Measurements from ENCODE around the gene PLSCR5. TPM values are rescaled to one million over a fixed set of nuclear protein-coding genes. Genes with fewer than 3 reads are reported as not detected.

Gene PLSCR5
- total RNA-seq, 2 donors from 2014 or later = not detected

- H3K27me3 ChIP-seq = no peaks in the 10 kb centered on the region
- intact Hi-C loops (cut with DNase I) = no loop called here
- H3K4me1 ChIP-seq = no peaks in the 10 kb centered on the region
- no peaks in the 10 kb centered on the region for H3K9me3 ChIP-seq
- H3K27ac ChIP-seq = no peak overlapping the region
- WGBS, 2 donors = 68 to 74% methylated on average over 3 of the region's 3 CpGs
- DNase-seq (no peak), ATAC-seq (no peak)
- no peaks in the 10 kb centered on the region for H3K36me3 ChIP-seq (replicated peaks in 1 of 2; ENCODE audit: insufficient read depth in 1 of 2, low read depth in 2 of 2)
- no peak overlapping the region for H3K4me3 ChIP-seq
- TF ChIP-seq, protein P1, sequence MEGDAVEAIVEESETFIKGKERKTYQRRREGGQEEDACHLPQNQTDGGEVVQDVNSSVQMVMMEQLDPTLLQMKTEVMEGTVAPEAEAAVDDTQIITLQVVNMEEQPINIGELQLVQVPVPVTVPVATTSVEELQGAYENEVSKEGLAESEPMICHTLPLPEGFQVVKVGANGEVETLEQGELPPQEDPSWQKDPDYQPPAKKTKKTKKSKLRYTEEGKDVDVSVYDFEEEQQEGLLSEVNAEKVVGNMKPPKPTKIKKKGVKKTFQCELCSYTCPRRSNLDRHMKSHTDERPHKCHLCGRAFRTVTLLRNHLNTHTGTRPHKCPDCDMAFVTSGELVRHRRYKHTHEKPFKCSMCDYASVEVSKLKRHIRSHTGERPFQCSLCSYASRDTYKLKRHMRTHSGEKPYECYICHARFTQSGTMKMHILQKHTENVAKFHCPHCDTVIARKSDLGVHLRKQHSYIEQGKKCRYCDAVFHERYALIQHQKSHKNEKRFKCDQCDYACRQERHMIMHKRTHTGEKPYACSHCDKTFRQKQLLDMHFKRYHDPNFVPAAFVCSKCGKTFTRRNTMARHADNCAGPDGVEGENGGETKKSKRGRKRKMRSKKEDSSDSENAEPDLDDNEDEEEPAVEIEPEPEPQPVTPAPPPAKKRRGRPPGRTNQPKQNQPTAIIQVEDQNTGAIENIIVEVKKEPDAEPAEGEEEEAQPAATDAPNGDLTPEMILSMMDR (IDR thresholded peaks at IDR 0.05) = no peak
- TF ChIP-seq POLR2A (IDR thresholded peaks at IDR 0.05) = no peak
These were observed 11.4 kb downstream of the PLSCR5 start for GRCh38 chr3:146593776-146594175.

- Histone ChIP-seq H3K4me1 (no peaks in the 10 kb centered on the region), H3K27ac (no peak overlapping the region), H3K36me3 (replicated peaks in 1 of 2; ENCODE audit: insufficient read depth in 1 of 2, low read depth in 2 of 2) (no peaks in the 10 kb centered on the region), H3K27me3 (no peaks in the 10 kb centered on the region), H3K9me3 (no peaks in the 10 kb centered on the region), H3K4me3 (no peak overlapping the region)
- ATAC-seq = no peak
- TF ChIP-seq, protein P1 (IDR thresholded peaks at IDR 0.05) = no peak
- TF ChIP-seq POLR2A (IDR thresholded peaks at IDR 0.05) = no peak
- 50 to 51% methylated on average over 2 of the region's 2 CpGs for WGBS, 2 donors
- intact Hi-C loops (cut with DNase I) = no loop called here
- DNase-seq = no peak
These were observed 14.6 kb downstream of the PLSCR5 start for GRCh38 chr3:146590521-146590920.

GRCh38 chr3:146589899-146590508 is 15.1 kb downstream of the PLSCR5 start:
- no peak overlapping the region for H3K4me3 ChIP-seq
- H3K27ac ChIP-seq = no peak overlapping the region
- 0% methylated on average over 1 of the region's 1 CpG for WGBS, 2 donors
- no peaks in the 10 kb centered on the region for H3K4me1 ChIP-seq
- intact Hi-C loops (cut with DNase I) = loop anchor here (10.0 kb wide), 1 partner anchor 255 kb away; no protein-coding TSS in a partner anchor
- no peaks in the 10 kb centered on the region for H3K27me3 ChIP-seq
- no peak for ATAC-seq
- TF ChIP-seq POLR2A (IDR thresholded peaks at IDR 0.05) = no peak
- TF ChIP-seq, protein P1 (IDR thresholded peaks at IDR 0.05) = peak; percentile 44 to 65 (median 59)
- no peaks in the 10 kb centered on the region for H3K9me3 ChIP-seq
- no peaks in the 10 kb centered on the region for H3K36me3 ChIP-seq (replicated peaks in 1 of 2; ENCODE audit: insufficient read depth in 1 of 2, low read depth in 2 of 2)
- DNase-seq = peak; percentile 36 to 59 (median 45)

- peaks cover 4% of the 10 kb centered on the region for H3K4me1 ChIP-seq
- H3K4me3 ChIP-seq = no peak overlapping the region
- intact Hi-C loops (cut with DNase I) = loop anchor here (10.0 kb wide), 1 partner anchor 250 kb away; no protein-coding TSS in a partner anchor
- DNase-seq (no peak), ATAC-seq (no peak)
- H3K9me3 ChIP-seq = peaks cover 0 to 7% (median 0%) of the 10 kb centered on the region in 3 donors
- TF ChIP-seq POLR2A (IDR thresholded peaks at IDR 0.05) = no peak
- TF ChIP-seq, protein P1 (IDR thresholded peaks at IDR 0.05) = no peak
- H3K27ac ChIP-seq = no peak overlapping the region
- H3K27me3 ChIP-seq = no peaks in the 10 kb centered on the region
- H3K36me3 ChIP-seq (replicated peaks in 1 of 2; ENCODE audit: insufficient read depth in 1 of 2, low read depth in 2 of 2) = no peaks in the 10 kb centered on the region
These were observed 20.0 kb downstream of the PLSCR5 start for GRCh38 chr3:146585156-146585555.

- Histone ChIP-seq H3K9me3 (peaks cover 0 to 7% (median 0%) of the 10 kb centered on the region in 3 donors), H3K27ac (no peak overlapping the region), H3K36me3 (replicated peaks in 1 of 2; ENCODE audit: insufficient read depth in 1 of 2, low read depth in 2 of 2) (no peaks in the 10 kb centered on the region), H3K27me3 (no peaks in the 10 kb centered on the region), H3K4me3 (no peak overlapping the region), H3K4me1 (peaks cover 4% of the 10 kb centered on the region)
- DNase-seq (no peak), ATAC-seq (no peak)
- intact Hi-C loops (cut with DNase I) = loop anchor here (10.0 kb wide), 1 partner anchor 247 kb away; no protein-coding TSS in a partner anchor
- TF ChIP-seq POLR2A (IDR thresholded peaks at IDR 0.05) = no peak
- TF ChIP-seq, protein P1 (IDR thresholded peaks at IDR 0.05) = no peak
These were observed 23.1 kb downstream of the PLSCR5 start for GRCh38 chr3:146581951-146582467.
